Neural cell (in vitro differentiated cells): Measurements from ENCODE around the gene DNAJC11. TPM values are rescaled to one million over a fixed set of nuclear protein-coding genes. Genes with fewer than 3 reads are reported as not detected.

Experiments
- H2AFZ ChIP-seq: fragments of 200-600, 300-800 bp; sonication (generic), shearing (Covaris generic); 2 replicates; pipeline ENCODE4 v1.6.0; 2014; ENCODE audit warnings: low read depth, mild to moderate bottlenecking, antibody characterized with exemption, low read length, moderate library complexity
- H3F3A ChIP-seq: fragments of 200-600 bp; shearing (Covaris generic); 2 replicates; pipeline ENCODE4 v1.6.1; 2016; ENCODE audit warnings: mild to moderate bottlenecking, moderate library complexity, mixed read lengths, antibody characterized with exemption, low read length; ENCODE audit not compliant: insufficient read depth, poor library complexity, severe bottlenecking
- H3K27ac ChIP-seq: fragments of 200-600, 300-800 bp; sonication (generic), shearing (Covaris generic); 2 replicates; pipeline ENCODE4 v1.5.1; 2014; ENCODE audit warnings: mild to moderate bottlenecking, low read length, moderate library complexity
- H3K27me3 ChIP-seq: fragments of 300-800, 200-600 bp; sonication (generic), shearing (Covaris generic); 2 replicates; pipeline ENCODE4 v1.6.0; 2014; ENCODE audit warnings: mild to moderate bottlenecking, low read depth, low read length, moderate library complexity; ENCODE audit not compliant: insufficient read depth
- H3K36me3 ChIP-seq: fragments of 300-800, 200-600 bp; sonication (generic), shearing (Covaris generic); 2 replicates; pipeline ENCODE4 v1.5.1; 2014; ENCODE audit warnings: mild to moderate bottlenecking, antibody characterized with exemption, low read length, moderate library complexity; ENCODE audit not compliant: insufficient read depth
- H3K4me2 ChIP-seq: fragments of 300-800, 200-600 bp; sonication (generic), shearing (Covaris generic); 2 replicates; pipeline ENCODE4 v1.6.0; 2014; ENCODE audit warnings: mild to moderate bottlenecking, low read length
- H3K4me3 ChIP-seq: fragments of 300-800, 200-600 bp; sonication (generic), shearing (Covaris generic); 2 replicates; pipeline ENCODE4 v1.5.1; 2014; ENCODE audit warnings: mild to moderate bottlenecking, low read length, moderate library complexity
- H3K79me2 ChIP-seq: fragments of 200-600 bp; shearing (Covaris generic); replicated peaks from 2 replicates; pipeline ENCODE4 v1.6.0; 2014; ENCODE audit warnings: mild to moderate bottlenecking, low read length, moderate library complexity; ENCODE audit not compliant: insufficient read depth
- H3K9ac ChIP-seq: fragments of 300-800, 200-600 bp; sonication (generic), shearing (Covaris generic); 2 replicates; pipeline ENCODE4 v1.6.1; 2016; ENCODE audit warnings: mild to moderate bottlenecking, low read length, mixed read lengths
- H3K9me2 ChIP-seq: fragments of 200-600 bp; shearing (Covaris generic); 2 replicates; pipeline ENCODE4 v1.6.1; 2016; ENCODE audit warnings: mild to moderate bottlenecking, low read length, mixed read lengths; ENCODE audit not compliant: insufficient read depth
- H3K9me3 ChIP-seq: fragments of 200-600, 300-800 bp; sonication (generic), shearing (Covaris generic); 2 replicates; pipeline ENCODE4 v1.6.1; 2016; ENCODE audit warnings: mild to moderate bottlenecking, mixed run types, low read length, moderate library complexity, mixed read lengths
- H4K20me1 ChIP-seq: fragments of 200-600 bp; shearing (Covaris generic); 2 replicates; pipeline ENCODE4 v1.6.1; 2016; ENCODE audit warnings: mild to moderate bottlenecking, mixed run types; ENCODE audit not compliant: insufficient read depth
- EP300 ChIP-seq: fragments of 450-650 bp; conservative IDR thresholded peaks from 2 replicates; pipeline ENCODE4 v1.6.1; 2014; ENCODE audit warnings: antibody characterized with exemption, mild to moderate bottlenecking, moderate library complexity; ENCODE audit not compliant: poor library complexity, severe bottlenecking
- EZH2 ChIP-seq: fragments of 200-600, 300-800 bp; shearing (Covaris generic), sonication (generic); IDR thresholded peaks from 2 replicates; pipeline ENCODE4 v1.6.1; 2014; ENCODE audit warnings: antibody characterized with exemption, low read length, borderline replicate concordance, mild to moderate bottlenecking; ENCODE audit not compliant: insufficient read depth, poor library complexity, severe bottlenecking
- MXI1 ChIP-seq: fragments of 450-650 bp; conservative IDR thresholded peaks from 2 replicates; pipeline ENCODE4 v1.6.1; 2014; ENCODE audit warnings: antibody characterized with exemption, mild to moderate bottlenecking; ENCODE audit not compliant: poor library complexity, severe bottlenecking
- POLR2AphosphoS5 ChIP-seq: IDR thresholded peaks from 2 replicates; pipeline ENCODE4 v1.6.1; 2012
- RAD21 ChIP-seq: fragments of 450-650 bp; conservative IDR thresholded peaks from 2 replicates; pipeline ENCODE4 v1.6.1; 2014; ENCODE audit warnings: antibody characterized with exemption, mild to moderate bottlenecking, moderate library complexity
- SMC3 ChIP-seq: fragments of 450-650 bp; conservative IDR thresholded peaks from 2 replicates; pipeline ENCODE4 v1.6.1; 2014; ENCODE audit warnings: antibody characterized with exemption, mild to moderate bottlenecking, moderate library complexity; ENCODE audit not compliant: poor library complexity
- TAF1 ChIP-seq: IDR thresholded peaks from 2 replicates; pipeline ENCODE4 v1.6.1; 2012; ENCODE audit warnings: low read depth
- polyA plus RNA-seq: library from polyadenylated mRNA; depleted of rRNA; stranded (reverse); fragments of >200 nt; gene quantifications from 2 replicates; pipeline ENCODE4 v1.2.3, GENCODE V29; 2014
- TF ChIP-seq, protein P1 (sequence below): IDR thresholded peaks from 2 replicates; pipeline ENCODE4 v1.6.1; 2012; ENCODE audit warnings: borderline replicate concordance
- TF ChIP-seq, protein P2 (sequence below): fragments of 450-650 bp; IDR thresholded peaks from 2 replicates; pipeline ENCODE4 v1.5.1; 2014; ENCODE audit warnings: antibody characterized with exemption, mild to moderate bottlenecking, moderate library complexity; ENCODE audit not compliant: poor library complexity, severe bottlenecking

DNAJC11 gene
- polyA plus RNA-seq, 1 donor from 2014 or later: 28.6 TPM

DNA sequence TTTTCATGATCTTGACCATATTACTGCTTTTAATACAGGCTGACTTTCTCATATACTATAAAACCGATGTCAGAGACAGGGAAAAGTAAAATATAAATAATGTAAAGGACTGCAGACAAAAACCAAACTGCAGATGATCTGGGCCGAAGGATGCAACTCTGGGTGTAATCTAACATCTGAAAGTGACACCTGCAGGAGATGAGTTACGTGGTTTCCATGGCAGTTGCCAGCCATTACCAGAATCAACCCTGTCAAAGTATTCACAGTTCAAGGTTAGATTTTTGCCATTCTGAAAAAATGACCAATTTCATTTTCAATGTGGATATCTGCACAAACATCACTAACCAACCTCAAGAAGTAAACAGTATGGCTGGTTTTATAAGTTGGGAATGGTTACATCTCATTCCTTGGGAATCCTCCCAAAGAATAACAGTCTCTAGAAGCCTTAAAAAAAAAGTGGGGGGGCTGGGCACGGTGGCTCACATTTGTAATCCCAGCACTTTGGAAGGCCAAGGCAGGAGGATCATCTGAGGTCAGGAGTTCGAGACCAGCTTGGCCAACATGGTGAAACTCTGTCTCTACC lies 27.7 kb downstream of the DNAJC11 start:
- Histone ChIP-seq H3K4me2 (no peak overlapping the region), H3K36me3 (no peaks in the 10 kb centered on the region)
- no peak for TF ChIP-seq MXI1
- no peak for TF ChIP-seq EZH2
- TF ChIP-seq, protein P1, sequence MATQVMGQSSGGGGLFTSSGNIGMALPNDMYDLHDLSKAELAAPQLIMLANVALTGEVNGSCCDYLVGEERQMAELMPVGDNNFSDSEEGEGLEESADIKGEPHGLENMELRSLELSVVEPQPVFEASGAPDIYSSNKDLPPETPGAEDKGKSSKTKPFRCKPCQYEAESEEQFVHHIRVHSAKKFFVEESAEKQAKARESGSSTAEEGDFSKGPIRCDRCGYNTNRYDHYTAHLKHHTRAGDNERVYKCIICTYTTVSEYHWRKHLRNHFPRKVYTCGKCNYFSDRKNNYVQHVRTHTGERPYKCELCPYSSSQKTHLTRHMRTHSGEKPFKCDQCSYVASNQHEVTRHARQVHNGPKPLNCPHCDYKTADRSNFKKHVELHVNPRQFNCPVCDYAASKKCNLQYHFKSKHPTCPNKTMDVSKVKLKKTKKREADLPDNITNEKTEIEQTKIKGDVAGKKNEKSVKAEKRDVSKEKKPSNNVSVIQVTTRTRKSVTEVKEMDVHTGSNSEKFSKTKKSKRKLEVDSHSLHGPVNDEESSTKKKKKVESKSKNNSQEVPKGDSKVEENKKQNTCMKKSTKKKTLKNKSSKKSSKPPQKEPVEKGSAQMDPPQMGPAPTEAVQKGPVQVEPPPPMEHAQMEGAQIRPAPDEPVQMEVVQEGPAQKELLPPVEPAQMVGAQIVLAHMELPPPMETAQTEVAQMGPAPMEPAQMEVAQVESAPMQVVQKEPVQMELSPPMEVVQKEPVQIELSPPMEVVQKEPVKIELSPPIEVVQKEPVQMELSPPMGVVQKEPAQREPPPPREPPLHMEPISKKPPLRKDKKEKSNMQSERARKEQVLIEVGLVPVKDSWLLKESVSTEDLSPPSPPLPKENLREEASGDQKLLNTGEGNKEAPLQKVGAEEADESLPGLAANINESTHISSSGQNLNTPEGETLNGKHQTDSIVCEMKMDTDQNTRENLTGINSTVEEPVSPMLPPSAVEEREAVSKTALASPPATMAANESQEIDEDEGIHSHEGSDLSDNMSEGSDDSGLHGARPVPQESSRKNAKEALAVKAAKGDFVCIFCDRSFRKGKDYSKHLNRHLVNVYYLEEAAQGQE: no peak
- TF ChIP-seq RAD21: no peak
- no peak for TF ChIP-seq SMC3
- TF ChIP-seq, protein P2, sequence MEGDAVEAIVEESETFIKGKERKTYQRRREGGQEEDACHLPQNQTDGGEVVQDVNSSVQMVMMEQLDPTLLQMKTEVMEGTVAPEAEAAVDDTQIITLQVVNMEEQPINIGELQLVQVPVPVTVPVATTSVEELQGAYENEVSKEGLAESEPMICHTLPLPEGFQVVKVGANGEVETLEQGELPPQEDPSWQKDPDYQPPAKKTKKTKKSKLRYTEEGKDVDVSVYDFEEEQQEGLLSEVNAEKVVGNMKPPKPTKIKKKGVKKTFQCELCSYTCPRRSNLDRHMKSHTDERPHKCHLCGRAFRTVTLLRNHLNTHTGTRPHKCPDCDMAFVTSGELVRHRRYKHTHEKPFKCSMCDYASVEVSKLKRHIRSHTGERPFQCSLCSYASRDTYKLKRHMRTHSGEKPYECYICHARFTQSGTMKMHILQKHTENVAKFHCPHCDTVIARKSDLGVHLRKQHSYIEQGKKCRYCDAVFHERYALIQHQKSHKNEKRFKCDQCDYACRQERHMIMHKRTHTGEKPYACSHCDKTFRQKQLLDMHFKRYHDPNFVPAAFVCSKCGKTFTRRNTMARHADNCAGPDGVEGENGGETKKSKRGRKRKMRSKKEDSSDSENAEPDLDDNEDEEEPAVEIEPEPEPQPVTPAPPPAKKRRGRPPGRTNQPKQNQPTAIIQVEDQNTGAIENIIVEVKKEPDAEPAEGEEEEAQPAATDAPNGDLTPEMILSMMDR: no peak
- TF ChIP-seq POLR2AphosphoS5: no peak
- no peak for TF ChIP-seq TAF1
- TF ChIP-seq EP300: no peak

DNA sequence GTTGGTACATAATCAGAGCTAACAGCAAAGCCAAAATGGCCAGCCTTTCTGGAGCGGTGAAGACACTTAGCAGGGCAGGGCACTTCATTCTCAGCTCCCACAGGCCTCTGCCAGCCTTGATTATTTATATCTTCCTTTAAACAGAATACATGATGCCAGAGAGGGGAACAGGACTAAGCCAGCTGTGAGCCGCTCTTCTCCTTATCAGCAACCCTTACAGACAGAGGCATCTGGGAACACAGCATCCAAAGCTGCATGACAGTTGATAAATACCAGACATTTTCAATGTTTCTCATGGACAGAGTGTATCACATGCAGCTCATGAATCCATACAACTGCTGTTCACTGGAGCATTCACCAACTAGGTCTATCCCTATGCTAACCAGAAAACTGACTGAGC lies 29.1 kb downstream of the DNAJC11 start:
- Histone ChIP-seq H3K9me2 (no peaks in the 10 kb centered on the region), H3K4me3 (no peak overlapping the region), H2AFZ (no peak overlapping the region), H3F3A (no peaks in the 10 kb centered on the region), H3K36me3 (no peaks in the 10 kb centered on the region), H3K27me3 (no peaks in the 10 kb centered on the region), H4K20me1 (no peaks in the 10 kb centered on the region), H3K79me2 (no peaks in the 10 kb centered on the region), H3K27ac (no peak overlapping the region), H3K4me2 (no peak overlapping the region), H3K9me3 (no peaks in the 10 kb centered on the region), H3K9ac (no peak overlapping the region)
- TF ChIP-seq POLR2AphosphoS5 (no peak), MXI1 (no peak), EZH2 (no peak), TAF1 (no peak), EP300 (no peak), RAD21 (no peak), SMC3 (no peak)
- TF ChIP-seq, protein P1: no peak
- TF ChIP-seq, protein P2: no peak

More for the DNA sequence above, 27.7 kb downstream of the DNAJC11 start:
- Histone ChIP-seq H4K20me1 (no peaks in the 10 kb centered on the region), H3K27ac (no peak overlapping the region), H3K9me3 (no peaks in the 10 kb centered on the region), H3K9ac (no peak overlapping the region), H2AFZ (no peak overlapping the region), H3K79me2 (no peaks in the 10 kb centered on the region), H3K27me3 (no peaks in the 10 kb centered on the region), H3K9me2 (no peaks in the 10 kb centered on the region), H3F3A (no peaks in the 10 kb centered on the region), H3K4me3 (no peak overlapping the region)
